Measurements from ENCODE around the gene ASB8. TPM values are rescaled to one million over a fixed set of nuclear protein-coding genes. Genes with fewer than 3 reads are reported as not detected.

ASB8 gene
- total RNA-seq, 1 experiment from 2014 or later: 42.7 TPM

GRCh38 chr12:48179466-48179865 is 22.2 kb upstream of the ASB8 start:
- DNase-seq: no peak
- no peak overlapping the region for H3K4me2 ChIP-seq (ENCODE audit: low read depth, low read length, poor library complexity, severe bottlenecking)
- no peaks in the 10 kb centered on the region for H3K9me3 ChIP-seq (ENCODE audit: low read length)
- no peak overlapping the region for H2AFZ ChIP-seq (ENCODE audit: low read length)
- no peaks in the 10 kb centered on the region for H4K20me1 ChIP-seq (ENCODE audit: insufficient read depth, low read depth, low read length)
- H3K9me2 ChIP-seq (replicated peaks; ENCODE audit: insufficient read depth, low read length): no peaks in the 10 kb centered on the region
- H3K27me3 ChIP-seq (ENCODE audit: low read length): no peaks in the 10 kb centered on the region
- no peak overlapping the region for H3K27ac ChIP-seq (ENCODE audit: low read length)
- no peak overlapping the region for H3K9ac ChIP-seq (ENCODE audit: low read length)
- H3K79me2 ChIP-seq (ENCODE audit: low read length): no peaks in the 10 kb centered on the region
- H3K36me3 ChIP-seq (ENCODE audit: insufficient read depth, low read length): no peaks in the 10 kb centered on the region
- no peak overlapping the region for H3K4me3 ChIP-seq (ENCODE audit: low read length)
- H3K4me1 ChIP-seq (ENCODE audit: low read length): peaks cover 26% of the 10 kb centered on the region

GRCh38 chr12:48177982-48178381 is 20.7 kb upstream of the ASB8 start:
- Histone ChIP-seq H3K4me2 (ENCODE audit: low read depth, low read length, poor library complexity, severe bottlenecking) (no peak overlapping the region), H3K9me3 (ENCODE audit: low read length) (no peaks in the 10 kb centered on the region), H4K20me1 (ENCODE audit: insufficient read depth, low read depth, low read length) (no peaks in the 10 kb centered on the region), H3K9ac (ENCODE audit: low read length) (no peak overlapping the region), H3K79me2 (ENCODE audit: low read length) (no peaks in the 10 kb centered on the region), H3K27ac (ENCODE audit: low read length) (no peak overlapping the region), H3K4me3 (ENCODE audit: low read length) (no peak overlapping the region), H3K4me1 (ENCODE audit: low read length) (peaks cover 17% of the 10 kb centered on the region), H3K36me3 (ENCODE audit: insufficient read depth, low read length) (no peaks in the 10 kb centered on the region), H3K9me2 (replicated peaks; ENCODE audit: insufficient read depth, low read length) (no peaks in the 10 kb centered on the region), H3K27me3 (ENCODE audit: low read length) (no peaks in the 10 kb centered on the region), H2AFZ (ENCODE audit: low read length) (no peak overlapping the region)
- DNase-seq: no peak

- peak overlapping the region; percentile 12 for H3K4me2 ChIP-seq (ENCODE audit: low read depth, low read length, poor library complexity, severe bottlenecking)
Measured at GRCh38 chr12:48176417-48176751, 19.1 kb upstream of the ASB8 start.

GRCh38 chr12:48175613-48176416 is 18.5 kb upstream of the ASB8 start:
- H3K9ac ChIP-seq (ENCODE audit: low read length): no peak overlapping the region
- H3K9me2 ChIP-seq (replicated peaks; ENCODE audit: insufficient read depth, low read length): no peaks in the 10 kb centered on the region
- H3K27me3 ChIP-seq (ENCODE audit: low read length): no peaks in the 10 kb centered on the region
- no peak overlapping the region for H3K4me3 ChIP-seq (ENCODE audit: low read length)
- no peaks in the 10 kb centered on the region for H3K36me3 ChIP-seq (ENCODE audit: insufficient read depth, low read length)
- no peak for DNase-seq
- no peaks in the 10 kb centered on the region for H3K9me3 ChIP-seq (ENCODE audit: low read length)
- no peaks in the 10 kb centered on the region for H3K79me2 ChIP-seq (ENCODE audit: low read length)
- H2AFZ ChIP-seq (ENCODE audit: low read length): peak overlapping the region; percentile 25; the same call in 1 of the 2 replicates
- H3K4me2 ChIP-seq (ENCODE audit: low read depth, low read length, poor library complexity, severe bottlenecking): peak overlapping the region; percentile 12
- peaks cover 8% of the 10 kb centered on the region for H3K4me1 ChIP-seq (ENCODE audit: low read length)
- no peaks in the 10 kb centered on the region for H4K20me1 ChIP-seq (ENCODE audit: insufficient read depth, low read depth, low read length)
- H3K27ac ChIP-seq (ENCODE audit: low read length): no peak overlapping the region

More at GRCh38 chr12:48176417-48176751, 19.1 kb upstream of the ASB8 start:
- no peak overlapping the region for H3K27ac ChIP-seq (ENCODE audit: low read length)
- no peak overlapping the region for H3K9ac ChIP-seq (ENCODE audit: low read length)
- no peak for DNase-seq
- no peaks in the 10 kb centered on the region for H4K20me1 ChIP-seq (ENCODE audit: insufficient read depth, low read depth, low read length)
- no peak overlapping the region for H3K4me3 ChIP-seq (ENCODE audit: low read length)
- no peak overlapping the region for H2AFZ ChIP-seq (ENCODE audit: low read length)
- peaks cover 8% of the 10 kb centered on the region for H3K4me1 ChIP-seq (ENCODE audit: low read length)
- no peaks in the 10 kb centered on the region for H3K36me3 ChIP-seq (ENCODE audit: insufficient read depth, low read length)
- H3K9me3 ChIP-seq (ENCODE audit: low read length): no peaks in the 10 kb centered on the region
- no peaks in the 10 kb centered on the region for H3K27me3 ChIP-seq (ENCODE audit: low read length)
- H3K9me2 ChIP-seq (replicated peaks; ENCODE audit: insufficient read depth, low read length): no peaks in the 10 kb centered on the region
- H3K79me2 ChIP-seq (ENCODE audit: low read length): no peaks in the 10 kb centered on the region

- H3K27me3 ChIP-seq (ENCODE audit: low read length): no peaks in the 10 kb centered on the region
- DNase-seq: no peak
- H3K27ac ChIP-seq (ENCODE audit: low read length): no peak overlapping the region
- H3K79me2 ChIP-seq (ENCODE audit: low read length): no peaks in the 10 kb centered on the region
- no peaks in the 10 kb centered on the region for H3K9me3 ChIP-seq (ENCODE audit: low read length)
- no peak overlapping the region for H3K9ac ChIP-seq (ENCODE audit: low read length)
- no peaks in the 10 kb centered on the region for H3K4me1 ChIP-seq (ENCODE audit: low read length)
- no peak overlapping the region for H2AFZ ChIP-seq (ENCODE audit: low read length)
- no peak overlapping the region for H3K4me3 ChIP-seq (ENCODE audit: low read length)
- no peaks in the 10 kb centered on the region for H3K36me3 ChIP-seq (ENCODE audit: insufficient read depth, low read length)
- H4K20me1 ChIP-seq (ENCODE audit: insufficient read depth, low read depth, low read length): no peaks in the 10 kb centered on the region
- no peak overlapping the region for H3K4me2 ChIP-seq (ENCODE audit: low read depth, low read length, poor library complexity, severe bottlenecking)
- H3K9me2 ChIP-seq (replicated peaks; ENCODE audit: insufficient read depth, low read length): no peaks in the 10 kb centered on the region
Measured at GRCh38 chr12:48169011-48169410, 11.7 kb upstream of the ASB8 start.

- Histone ChIP-seq H3K4me2 (ENCODE audit: low read depth, low read length, poor library complexity, severe bottlenecking) (no peak overlapping the region), H3K36me3 (ENCODE audit: insufficient read depth, low read length) (no peaks in the 10 kb centered on the region), H2AFZ (ENCODE audit: low read length) (no peak overlapping the region), H3K9ac (ENCODE audit: low read length) (no peak overlapping the region), H4K20me1 (ENCODE audit: insufficient read depth, low read depth, low read length) (no peaks in the 10 kb centered on the region), H3K79me2 (ENCODE audit: low read length) (no peaks in the 10 kb centered on the region), H3K27me3 (ENCODE audit: low read length) (no peaks in the 10 kb centered on the region), H3K9me2 (replicated peaks; ENCODE audit: insufficient read depth, low read length) (no peaks in the 10 kb centered on the region), H3K9me3 (ENCODE audit: low read length) (no peaks in the 10 kb centered on the region), H3K27ac (ENCODE audit: low read length) (no peak overlapping the region), H3K4me3 (ENCODE audit: low read length) (no peak overlapping the region), H3K4me1 (ENCODE audit: low read length) (peaks cover 6% of the 10 kb centered on the region; the same call in 1 of the 2 replicates)
- peak; percentile 89 for DNase-seq
Measured at GRCh38 chr12:48165089-48165981, 8.0 kb upstream of the ASB8 start.

GRCh38 chr12:48164451-48164850 is 7.1 kb upstream of the ASB8 start:
- Histone ChIP-seq H3K4me2 (ENCODE audit: low read depth, low read length, poor library complexity, severe bottlenecking) (no peak overlapping the region), H3K9me2 (replicated peaks; ENCODE audit: insufficient read depth, low read length) (no peaks in the 10 kb centered on the region), H3K36me3 (ENCODE audit: insufficient read depth, low read length) (no peaks in the 10 kb centered on the region), H2AFZ (ENCODE audit: low read length) (no peak overlapping the region), H3K4me1 (ENCODE audit: low read length) (peaks cover 6% of the 10 kb centered on the region; the same call in 1 of the 2 replicates), H3K9ac (ENCODE audit: low read length) (no peak overlapping the region), H3K4me3 (ENCODE audit: low read length) (no peak overlapping the region), H3K9me3 (ENCODE audit: low read length) (no peaks in the 10 kb centered on the region), H3K27ac (ENCODE audit: low read length) (no peak overlapping the region), H4K20me1 (ENCODE audit: insufficient read depth, low read depth, low read length) (no peaks in the 10 kb centered on the region), H3K79me2 (ENCODE audit: low read length) (no peaks in the 10 kb centered on the region), H3K27me3 (ENCODE audit: low read length) (no peaks in the 10 kb centered on the region)
- no peak for DNase-seq

GRCh38 chr12:48163150-48163747 is 5.9 kb upstream of the ASB8 start:
- Histone ChIP-seq H3K27me3 (ENCODE audit: low read length) (no peaks in the 10 kb centered on the region), H3K4me3 (ENCODE audit: low read length) (no peak overlapping the region), H3K9me2 (replicated peaks; ENCODE audit: insufficient read depth, low read length) (no peaks in the 10 kb centered on the region), H3K4me1 (ENCODE audit: low read length) (peaks cover 6% of the 10 kb centered on the region), H3K4me2 (ENCODE audit: low read depth, low read length, poor library complexity, severe bottlenecking) (no peak overlapping the region), H3K9me3 (ENCODE audit: low read length) (no peaks in the 10 kb centered on the region), H2AFZ (ENCODE audit: low read length) (no peak overlapping the region), H3K9ac (ENCODE audit: low read length) (no peak overlapping the region), H3K36me3 (ENCODE audit: insufficient read depth, low read length) (no peaks in the 10 kb centered on the region), H4K20me1 (ENCODE audit: insufficient read depth, low read depth, low read length) (no peaks in the 10 kb centered on the region), H3K27ac (ENCODE audit: low read length) (no peak overlapping the region), H3K79me2 (ENCODE audit: low read length) (no peaks in the 10 kb centered on the region)
- DNase-seq: no peak

All from Karpas-422 (cell line).